GM18499 (cell line): ENCODE data around the gene KBTBD6.
"Not testable (repeated sequence)": the region's sequence is repeated elsewhere in the genome, so short reads cannot be mapped to it uniquely, and the experiment has no call there.

Source experiments
- ATAC-seq: cut with Tn5 transposase; IDR thresholded peaks from one replicate; pipeline ENCODE4 v1.9.1; 2021; ENCODE audit warnings: moderate number of reproducible peaks; ENCODE audit not compliant: insufficient read depth, unreplicated experiment

KBTBD6 gene

DNA sequence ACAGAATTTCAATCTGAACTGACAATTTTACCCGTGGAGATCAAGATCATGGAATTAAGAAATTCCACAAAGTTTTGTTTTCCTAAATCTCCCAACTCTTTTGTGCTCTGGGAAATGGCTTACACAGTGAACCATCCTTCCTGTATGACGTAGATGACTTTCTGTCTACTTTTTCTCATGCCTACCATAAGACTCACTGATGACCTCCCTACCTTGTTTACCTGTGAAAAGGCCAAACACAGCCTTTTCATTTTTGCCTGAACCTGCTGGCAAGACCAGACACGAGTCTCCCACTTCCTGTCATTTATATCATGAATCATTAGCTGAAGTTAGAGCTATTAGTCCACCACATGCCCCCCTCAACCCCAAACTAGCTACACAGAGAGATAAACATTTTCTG is 4.6 kb upstream of the KBTBD6 start:
- no peak for ATAC-seq

GRCh38 chr13:41136396-41137031 is 3.9 kb upstream of the KBTBD6 start:
- no peak for ATAC-seq

DNA sequence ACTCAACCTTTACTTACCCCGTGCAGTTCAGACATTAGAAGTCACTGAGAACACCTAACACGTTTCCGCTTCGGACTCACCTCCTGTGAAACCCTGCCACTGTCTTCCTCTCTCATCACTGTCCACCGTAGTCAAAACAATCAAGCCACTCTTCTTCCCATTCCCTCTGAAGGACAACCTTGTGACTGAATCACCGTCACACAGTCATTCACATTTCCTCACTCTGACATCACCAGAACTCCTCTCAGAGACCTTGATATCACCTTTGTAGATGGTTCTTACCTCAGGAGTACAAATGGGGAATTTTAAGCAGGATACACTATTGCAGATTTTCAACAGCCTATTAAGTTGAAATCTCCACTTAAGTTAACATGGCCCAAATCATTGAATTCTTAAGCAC is 1.3 kb upstream of the KBTBD6 start:
- no peak for ATAC-seq

GRCh38 chr13:41131660-41132511 is 716 bp downstream of the KBTBD6 start:
- not testable (repeated sequence) for ATAC-seq

DNA sequence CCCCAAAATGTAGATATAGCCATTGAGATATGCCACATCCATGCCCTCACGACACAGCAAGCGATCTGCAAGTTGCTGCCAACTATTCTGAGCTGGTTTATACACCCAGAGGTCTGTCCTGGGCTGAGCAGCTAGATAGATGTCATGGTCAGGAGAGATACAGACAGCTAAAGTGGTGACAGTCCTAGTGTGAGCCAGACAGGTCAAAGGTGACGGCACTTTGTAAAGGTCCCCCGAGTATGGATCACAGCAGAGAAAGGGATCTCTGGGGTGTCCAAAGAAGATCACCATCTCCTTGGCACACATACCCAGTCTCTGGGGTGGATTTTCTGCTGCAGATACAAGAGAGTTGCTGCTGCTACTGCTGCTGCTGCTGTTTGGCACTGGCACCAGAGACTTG is 1.4 kb downstream of the KBTBD6 start:
- ATAC-seq: not testable (repeated sequence)

GRCh38 chr13:41130356-41130755 is 2.2 kb downstream of the KBTBD6 start:
- no peak for ATAC-seq

DNA sequence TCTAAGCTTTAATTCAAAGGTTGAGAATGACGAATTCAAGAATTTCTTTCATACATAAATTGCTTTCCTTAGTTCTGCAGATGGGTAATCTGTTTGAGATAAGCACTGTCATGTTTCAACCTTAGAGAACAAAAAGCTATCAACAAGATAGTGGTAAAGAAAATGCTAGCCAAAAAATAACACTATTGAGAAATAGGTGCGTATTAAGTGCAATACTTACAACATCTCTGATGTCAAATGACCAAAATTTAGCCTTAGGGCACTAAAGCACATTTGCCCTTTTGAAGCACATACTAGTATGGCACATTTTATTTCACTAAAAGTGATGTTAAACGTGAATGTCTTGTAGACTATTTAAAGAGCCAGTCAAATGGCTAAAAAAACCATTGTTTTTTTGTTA is 4.9 kb downstream of the KBTBD6 start:
- no peak for ATAC-seq

- no peak for ATAC-seq
These were observed 9.8 kb downstream of the KBTBD6 start for GRCh38 chr13:41122838-41123237.

DNA sequence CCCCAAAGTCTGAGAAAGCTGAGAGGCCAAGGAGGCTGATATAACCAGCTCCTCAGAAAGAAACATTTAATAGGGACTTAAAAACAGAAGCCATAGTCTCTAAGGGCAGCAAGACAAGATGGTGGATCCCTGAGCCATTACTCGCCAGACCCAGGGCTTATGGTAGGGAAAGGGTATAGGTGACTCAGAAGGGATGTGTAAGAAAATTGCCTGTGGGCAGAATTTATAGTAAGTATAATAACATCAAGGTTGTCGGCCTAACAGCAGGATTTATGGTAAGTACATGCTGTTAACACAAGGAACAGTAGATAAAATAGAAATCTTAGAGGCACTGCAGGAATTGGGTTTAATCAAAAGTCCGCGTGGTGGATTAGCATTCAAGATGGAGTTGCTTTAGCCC is 14.7 kb downstream of the KBTBD6 start:
- no peak for ATAC-seq

DNA sequence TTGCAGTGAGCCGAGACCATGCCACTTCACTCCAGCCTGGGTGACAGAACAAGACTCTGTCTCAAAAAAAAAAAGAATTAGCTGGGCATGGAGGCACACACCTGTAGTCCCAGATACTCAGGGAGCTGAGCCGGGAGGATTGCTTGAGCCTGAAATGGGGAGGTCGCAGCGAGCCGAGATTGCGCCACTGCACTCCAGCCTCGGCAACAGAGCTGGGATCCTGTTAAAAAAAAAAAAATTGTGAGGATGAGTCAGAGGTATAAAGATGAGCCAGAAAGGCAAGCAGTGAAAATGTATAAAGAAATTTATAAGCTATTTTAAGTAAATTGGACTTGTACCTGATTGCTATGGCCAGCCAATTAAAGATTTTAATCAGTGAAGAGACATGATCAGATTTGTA is 21.1 kb downstream of the KBTBD6 start:
- ATAC-seq: no peak

DNA sequence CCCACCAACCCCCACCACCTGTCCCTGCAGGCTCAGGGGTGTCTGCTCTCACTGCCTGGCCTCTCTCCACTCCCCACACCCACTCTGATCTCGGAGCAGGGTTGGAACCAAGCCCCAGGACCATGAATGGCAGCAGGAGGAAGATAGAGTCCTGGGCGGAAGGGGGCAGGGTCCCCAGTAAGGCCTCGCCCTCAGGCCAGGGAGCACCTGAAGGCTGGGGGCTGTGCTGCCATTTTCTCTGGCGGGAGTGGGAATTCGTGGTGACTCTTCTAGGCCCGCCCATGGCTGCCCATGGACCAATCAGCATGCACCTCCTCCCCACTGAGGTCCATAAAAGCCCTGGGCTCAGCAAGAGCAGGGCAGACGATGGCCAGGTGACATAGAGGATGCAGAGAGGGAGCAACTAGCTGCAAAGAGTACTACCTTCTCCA is 25.0 kb downstream of the KBTBD6 start:
- no peak for ATAC-seq

- ATAC-seq: no peak
These were observed 25.5 kb downstream of the KBTBD6 start for GRCh38 chr13:41107104-41107571.

- ATAC-seq: no peak
These were observed 32.6 kb downstream of the KBTBD6 start for GRCh38 chr13:41099986-41100385.

GRCh38 chr13:41098761-41099160 is 33.8 kb downstream of the KBTBD6 start:
- ATAC-seq: no peak

DNA sequence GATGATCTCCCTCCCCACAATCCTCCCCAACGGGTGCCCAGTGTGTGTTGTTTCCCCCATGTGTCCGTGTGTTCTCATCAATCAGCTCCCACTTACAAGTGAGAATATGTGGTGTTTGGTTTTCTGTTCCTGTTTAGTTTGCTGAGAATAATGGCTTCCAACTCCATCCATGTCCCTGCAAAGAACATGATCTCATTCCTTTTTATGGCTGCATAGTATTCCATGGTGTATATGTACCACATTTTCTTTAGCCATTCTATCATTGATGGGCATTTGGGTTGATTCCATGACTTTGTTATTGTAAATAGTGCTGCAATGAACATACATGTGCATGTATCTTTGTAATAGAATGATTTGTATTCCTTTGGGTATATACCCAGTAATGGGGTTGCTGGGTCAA is 36.9 kb downstream of the KBTBD6 start:
- ATAC-seq: not testable (repeated sequence)

DNA sequence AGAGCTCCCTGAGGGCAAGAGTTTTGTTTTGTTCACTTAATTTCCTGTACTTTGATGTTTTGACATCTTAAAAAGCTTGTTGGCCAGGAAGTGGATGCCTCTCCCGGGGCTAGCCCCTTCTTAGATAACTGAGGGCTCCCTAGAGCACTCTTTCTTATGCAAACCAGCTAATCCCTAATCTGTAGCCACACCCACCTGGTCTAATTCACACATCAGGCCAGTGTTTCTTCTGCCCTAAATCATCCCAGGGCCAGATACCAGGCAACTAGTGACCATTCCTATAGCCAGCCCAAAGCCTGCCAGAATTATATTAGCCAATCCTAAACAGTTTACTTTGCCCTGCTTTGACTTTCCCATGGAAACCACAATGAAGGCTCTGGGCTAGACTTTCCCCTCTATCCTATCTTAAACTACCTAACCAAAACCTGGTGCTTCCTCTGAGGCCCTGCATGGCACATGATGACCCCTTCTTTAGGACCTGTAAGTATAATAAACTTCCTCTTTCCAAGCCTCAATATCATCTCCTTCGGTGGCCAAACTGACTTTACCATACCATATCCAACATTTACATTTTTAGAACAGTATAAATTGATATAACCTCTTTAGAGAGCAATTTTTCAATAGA is 46.5 kb downstream of the KBTBD6 start:
- no peak for ATAC-seq

- ATAC-seq: no peak
These were observed 52.9 kb downstream of the KBTBD6 start for GRCh38 chr13:41079725-41080124.
